SU-DHL-6 (cell line): ENCODE results near the gene CLIC5.

Source experiments
- H2AFZ ChIP-seq: fragments of 200-600 bp; sonication (generic); 2 replicates; pipeline ENCODE4 v1.6.1; 2014; ENCODE audit warnings: low read depth, mild to moderate bottlenecking, moderate library complexity, mixed read lengths, antibody characterized with exemption, low read length; ENCODE audit not compliant: severe bottlenecking
- H3F3A ChIP-seq: fragments of 200-600 bp; shearing (Covaris generic); 2 replicates; pipeline ENCODE4 v1.6.0; 2016; ENCODE audit warnings: antibody characterized with exemption, mild to moderate bottlenecking; ENCODE audit not compliant: insufficient read depth
- H3K27ac ChIP-seq: fragments of 200-600 bp; sonication (generic); 2 replicates; pipeline ENCODE4 v1.5.1; 2016; ENCODE audit warnings: low read depth, mild to moderate bottlenecking, low read length, moderate library complexity, mixed read lengths
- H3K27me3 ChIP-seq: fragments of 200-600 bp; sonication (generic), shearing (Covaris generic); 2 replicates; pipeline ENCODE4 v1.6.0; 2014; ENCODE audit warnings: mild to moderate bottlenecking, low read length
- H3K36me3 ChIP-seq: fragments of 200-600 bp; sonication (generic); 2 replicates; pipeline ENCODE4 v1.6.1; 2014; ENCODE audit warnings: mild to moderate bottlenecking, low read length, mixed read lengths
- H3K4me2 ChIP-seq: fragments of 300-600, 200-600 bp; shearing (Covaris generic), sonication (generic); 2 replicates; pipeline ENCODE4 v1.6.0; 2014; ENCODE audit warnings: low read length, low read depth, mild to moderate bottlenecking; ENCODE audit not compliant: poor library complexity, severe bottlenecking
- H3K4me3 ChIP-seq: fragments of 200-600 bp; sonication (generic); 2 replicates; pipeline ENCODE4 v1.5.1; 2014; ENCODE audit warnings: antibody characterized with exemption, low read length, mild to moderate bottlenecking, mixed read lengths; ENCODE audit not compliant: insufficient read depth, poor library complexity, severe bottlenecking
- H3K79me2 ChIP-seq: fragments of 200-600 bp; sonication (generic); 2 replicates; pipeline ENCODE4 v1.6.1; 2014; ENCODE audit warnings: mild to moderate bottlenecking, low read length, moderate library complexity; ENCODE audit not compliant: insufficient read depth
- H3K9ac ChIP-seq: fragments of 200-600 bp; sonication (generic); 2 replicates; pipeline ENCODE4 v1.7.0; 2014; ENCODE audit warnings: mild to moderate bottlenecking, low read length
- H3K9me2 ChIP-seq: fragments of 200-600 bp; sonication (generic); replicated peaks from 2 replicates; pipeline ENCODE4 v1.6.1; 2014; ENCODE audit warnings: low read length; ENCODE audit not compliant: insufficient read depth
- H3K9me3 ChIP-seq: fragments of 200-600 bp; sonication (generic); 2 replicates; pipeline ENCODE4 v1.6.1; 2014; ENCODE audit warnings: low read length, mixed read lengths; ENCODE audit not compliant: insufficient read depth
- H4K20me1 ChIP-seq: fragments of 200-600 bp; sonication (generic); 2 replicates; pipeline ENCODE4 v1.6.1; 2014; ENCODE audit warnings: low read depth, mild to moderate bottlenecking, antibody characterized with exemption, low read length, moderate library complexity, mixed read lengths
- EZH2phosphoT487 ChIP-seq: fragments of 200-600 bp; sonication (generic), shearing (Covaris generic); conservative IDR thresholded peaks from 2 replicates; pipeline ENCODE4 v1.6.1; 2018; ENCODE audit warnings: mild to moderate bottlenecking, antibody characterized with exemption, low read length, moderate library complexity, mixed read lengths
- TF ChIP-seq, protein P1 (sequence below): fragments of 200-600 bp; sonication (generic); IDR thresholded peaks from one replicate; pipeline ENCODE4 v1.5.1; 2017; ENCODE audit warnings: antibody characterized with exemption, mild to moderate bottlenecking, low read length, moderate library complexity; ENCODE audit not compliant: insufficient read depth, poor library complexity, severe bottlenecking

CLIC5 gene

GRCh38 chr6:46025573-46025972 is 9.9 kb upstream of the CLIC5 start:
- Histone ChIP-seq H3K27ac (no peak overlapping the region), H4K20me1 (no peaks in the 10 kb centered on the region), H3K27me3 (peaks cover 4% of the 10 kb centered on the region; the same call in 1 of the 2 replicates), H3K79me2 (no peaks in the 10 kb centered on the region), H3K4me2 (no peak overlapping the region), H3K9me3 (no peaks in the 10 kb centered on the region), H3K9me2 (no peaks in the 10 kb centered on the region), H3K4me3 (no peak overlapping the region), H3F3A (no peaks in the 10 kb centered on the region), H3K36me3 (no peaks in the 10 kb centered on the region), H3K9ac (no peak overlapping the region), H2AFZ (no peak overlapping the region)
- TF ChIP-seq EZH2phosphoT487, result no peak
- TF ChIP-seq, protein P1, sequence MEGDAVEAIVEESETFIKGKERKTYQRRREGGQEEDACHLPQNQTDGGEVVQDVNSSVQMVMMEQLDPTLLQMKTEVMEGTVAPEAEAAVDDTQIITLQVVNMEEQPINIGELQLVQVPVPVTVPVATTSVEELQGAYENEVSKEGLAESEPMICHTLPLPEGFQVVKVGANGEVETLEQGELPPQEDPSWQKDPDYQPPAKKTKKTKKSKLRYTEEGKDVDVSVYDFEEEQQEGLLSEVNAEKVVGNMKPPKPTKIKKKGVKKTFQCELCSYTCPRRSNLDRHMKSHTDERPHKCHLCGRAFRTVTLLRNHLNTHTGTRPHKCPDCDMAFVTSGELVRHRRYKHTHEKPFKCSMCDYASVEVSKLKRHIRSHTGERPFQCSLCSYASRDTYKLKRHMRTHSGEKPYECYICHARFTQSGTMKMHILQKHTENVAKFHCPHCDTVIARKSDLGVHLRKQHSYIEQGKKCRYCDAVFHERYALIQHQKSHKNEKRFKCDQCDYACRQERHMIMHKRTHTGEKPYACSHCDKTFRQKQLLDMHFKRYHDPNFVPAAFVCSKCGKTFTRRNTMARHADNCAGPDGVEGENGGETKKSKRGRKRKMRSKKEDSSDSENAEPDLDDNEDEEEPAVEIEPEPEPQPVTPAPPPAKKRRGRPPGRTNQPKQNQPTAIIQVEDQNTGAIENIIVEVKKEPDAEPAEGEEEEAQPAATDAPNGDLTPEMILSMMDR, result no peak

GRCh38 chr6:46024124-46024769 is 8.6 kb upstream of the CLIC5 start:
- Histone ChIP-seq H3K4me2 (no peak overlapping the region), H3K79me2 (no peaks in the 10 kb centered on the region), H3K9me3 (no peaks in the 10 kb centered on the region), H4K20me1 (no peaks in the 10 kb centered on the region), H3K4me3 (no peak overlapping the region), H3K9ac (no peak overlapping the region), H2AFZ (no peak overlapping the region), H3K27me3 (peaks cover under 1% of the 10 kb centered on the region; the same call in 1 of the 2 replicates), H3K27ac (no peak overlapping the region), H3K9me2 (no peaks in the 10 kb centered on the region), H3F3A (no peaks in the 10 kb centered on the region), H3K36me3 (no peaks in the 10 kb centered on the region)
- TF ChIP-seq, protein P1, result no peak

- H3K9ac ChIP-seq, result no peak overlapping the region
- no peaks in the 10 kb centered on the region for H3K79me2 ChIP-seq
- H2AFZ ChIP-seq, result no peak overlapping the region
Measured at GRCh38 chr6:46023216-46023915, 7.7 kb upstream of the CLIC5 start.

More at GRCh38 chr6:46023216-46023915, 7.7 kb upstream of the CLIC5 start:
- Histone ChIP-seq H3K27me3 (no peaks in the 10 kb centered on the region), H3K27ac (no peak overlapping the region), H3K36me3 (no peaks in the 10 kb centered on the region), H3K4me3 (no peak overlapping the region), H3K9me3 (no peaks in the 10 kb centered on the region), H3F3A (no peaks in the 10 kb centered on the region), H4K20me1 (no peaks in the 10 kb centered on the region), H3K9me2 (no peaks in the 10 kb centered on the region), H3K4me2 (no peak overlapping the region)
- TF ChIP-seq, protein P1, result no peak
- TF ChIP-seq EZH2phosphoT487, result no peak
